OCI-LY3 (cell line): ENCODE measurements around the gene SLC9A4.
"Not testable (repeated sequence)": the region's sequence is repeated elsewhere in the genome, so short reads cannot be mapped to it uniquely, and the experiment has no call there.

Source experiments
- H2AFZ ChIP-seq: fragments of 200-600, 300-600 bp; shearing (Covaris generic); 2 replicates; pipeline ENCODE4 v1.6.0; 2014; ENCODE audit warnings: antibody characterized with exemption, low read depth, low read length
- H3K27ac ChIP-seq: fragments of 200-600, 300-600 bp; sonication (generic); 2 replicates; pipeline ENCODE4 v1.5.1; 2014; ENCODE audit warnings: mild to moderate bottlenecking, low read length, moderate library complexity, mixed read lengths
- H3K27me3 ChIP-seq: fragments of 200-600, 300-600 bp; sonication (generic); 2 replicates; pipeline ENCODE4 v1.6.1; 2014; ENCODE audit warnings: low read depth, low read length, mixed read lengths
- H3K36me3 ChIP-seq: fragments of 200-600, 300-600 bp; sonication (generic); replicated peaks from 2 replicates; pipeline ENCODE3; 2014; ENCODE audit warnings: low read depth, low read length, mixed read lengths
- H3K4me1 ChIP-seq: fragments of 300-600, 200-600 bp; sonication (generic); 2 replicates; pipeline ENCODE4 v1.6.1; 2014; ENCODE audit warnings: low read length, mixed read lengths
- H3K4me2 ChIP-seq: fragments of 200-600, 300-600 bp; sonication (generic); 2 replicates; pipeline ENCODE4 v1.6.1; 2014; ENCODE audit warnings: low read length, mixed read lengths
- H3K4me3 ChIP-seq: fragments of 300-600, 200-600 bp; sonication (generic); 2 replicates; pipeline ENCODE4 v1.5.1; 2014; ENCODE audit warnings: antibody characterized with exemption, mild to moderate bottlenecking, low read length, moderate library complexity
- H3K79me2 ChIP-seq: fragments of 300-600, 200-600 bp; shearing (Covaris generic); 2 replicates; pipeline ENCODE4 v1.6.1; 2014; ENCODE audit warnings: mild to moderate bottlenecking, low read length, mixed read lengths
- H3K9ac ChIP-seq: fragments of 300-600, 200-600 bp; shearing (Covaris generic); 2 replicates; pipeline ENCODE4 v1.6.0; 2014; ENCODE audit warnings: mild to moderate bottlenecking, low read length, moderate library complexity
- H3K9me3 ChIP-seq: fragments of 200-600, 300-600 bp; shearing (Covaris generic); 2 replicates; pipeline ENCODE4 v1.6.1; 2014; ENCODE audit warnings: low read length, mixed read lengths; ENCODE audit not compliant: insufficient read depth
- H4K20me1 ChIP-seq: fragments of 200-600, 300-600 bp; sonication (generic); 2 replicates; pipeline ENCODE4 v1.6.1; 2016; ENCODE audit warnings: low read length, mixed read lengths; ENCODE audit not compliant: insufficient read depth
- CTCF ChIP-seq: fragments of 200-600, 300-600 bp; sonication (generic); IDR thresholded peaks from 2 replicates; pipeline ENCODE4 v1.5.1; 2014; ENCODE audit warnings: antibody characterized with exemption, low read length, low read depth
- EZH2phosphoT487 ChIP-seq: fragments of 200-600 bp; shearing (Covaris generic); IDR thresholded peaks from 2 replicates; pipeline ENCODE4 v1.6.1; 2018; ENCODE audit warnings: antibody characterized with exemption, mixed run types, low read depth

SLC9A4 gene

DNA sequence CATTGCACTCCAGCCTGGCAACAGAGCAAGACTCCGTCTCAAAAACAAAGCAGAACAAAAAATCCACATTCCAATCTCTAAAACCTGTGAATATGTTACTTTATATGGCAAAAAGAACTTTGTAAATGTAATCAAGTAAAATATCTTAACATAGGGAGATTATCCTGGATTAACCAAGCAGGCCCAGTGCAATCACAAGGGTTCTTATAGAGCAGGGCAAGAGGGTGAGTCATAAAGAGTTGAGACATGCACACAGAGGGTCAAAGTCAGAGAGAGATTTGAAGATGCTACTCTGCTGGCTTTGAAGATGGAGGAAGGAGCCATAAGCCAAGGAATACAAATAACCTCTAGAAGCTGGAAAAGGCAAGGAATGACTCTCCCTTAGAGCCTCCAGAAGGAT lies 85.4 kb downstream of the SLC9A4 start:
- peaks cover 6% of the 10 kb centered on the region; the same call in 1 of the 2 replicates for H3K4me1 ChIP-seq
- H3K79me2 ChIP-seq = no peaks in the 10 kb centered on the region
- no peak overlapping the region for H3K9ac ChIP-seq
- no peak for TF ChIP-seq EZH2phosphoT487
- no peak overlapping the region for H3K27ac ChIP-seq
- no peak overlapping the region for H2AFZ ChIP-seq
- peaks cover 8% of the 10 kb centered on the region for H3K9me3 ChIP-seq
- no peak overlapping the region for H3K4me2 ChIP-seq
- H3K27me3 ChIP-seq = no peaks in the 10 kb centered on the region
- no peaks in the 10 kb centered on the region for H4K20me1 ChIP-seq
- H3K36me3 ChIP-seq = peaks cover 4% of the 10 kb centered on the region
- no peak overlapping the region for H3K4me3 ChIP-seq

GRCh38 chr2:102562542-102562941 lies 89.5 kb downstream of the SLC9A4 start:
- H3K36me3 ChIP-seq, H3K27me3 ChIP-seq, H3K27ac ChIP-seq, H2AFZ ChIP-seq, H3K4me1 ChIP-seq, H3K4me2 ChIP-seq, H3K9ac ChIP-seq, H3K4me3 ChIP-seq, H4K20me1 ChIP-seq, H3K79me2 ChIP-seq: not testable (repeated sequence)
- H3K9me3 ChIP-seq = peaks cover 18% of the 10 kb centered on the region

DNA sequence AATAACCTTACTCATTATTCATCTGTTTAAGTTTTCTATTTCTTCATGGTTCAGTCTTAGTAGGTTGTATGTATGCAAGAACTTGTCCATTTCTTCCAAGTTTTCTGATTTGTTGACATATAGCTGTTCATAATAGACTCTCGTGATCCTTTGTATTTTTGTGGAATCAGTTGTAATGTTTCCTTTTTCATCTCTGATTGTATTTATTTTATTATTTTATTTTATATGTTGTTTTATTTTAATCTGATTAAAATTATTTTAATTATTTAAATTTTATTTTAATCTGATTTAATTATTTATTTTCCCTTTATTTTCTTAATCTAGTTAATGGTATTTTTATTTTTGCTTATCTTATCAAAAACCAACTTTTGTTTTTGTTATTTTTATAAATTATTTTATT lies 102.9 kb downstream of the SLC9A4 start:
- Histone ChIP-seq H3K9me3 (peaks cover 5% of the 10 kb centered on the region; the same call in 1 of the 2 replicates), H3K4me2 (no peak overlapping the region), H3K36me3 (no peaks in the 10 kb centered on the region), H3K4me3 (no peak overlapping the region), H2AFZ (no peak overlapping the region), H3K9ac (no peak overlapping the region), H3K27me3 (no peaks in the 10 kb centered on the region), H3K79me2 (no peaks in the 10 kb centered on the region), H3K4me1 (no peaks in the 10 kb centered on the region), H4K20me1 (no peaks in the 10 kb centered on the region), H3K27ac (no peak overlapping the region)
- TF ChIP-seq EZH2phosphoT487 (no peak), CTCF (no peak)

DNA sequence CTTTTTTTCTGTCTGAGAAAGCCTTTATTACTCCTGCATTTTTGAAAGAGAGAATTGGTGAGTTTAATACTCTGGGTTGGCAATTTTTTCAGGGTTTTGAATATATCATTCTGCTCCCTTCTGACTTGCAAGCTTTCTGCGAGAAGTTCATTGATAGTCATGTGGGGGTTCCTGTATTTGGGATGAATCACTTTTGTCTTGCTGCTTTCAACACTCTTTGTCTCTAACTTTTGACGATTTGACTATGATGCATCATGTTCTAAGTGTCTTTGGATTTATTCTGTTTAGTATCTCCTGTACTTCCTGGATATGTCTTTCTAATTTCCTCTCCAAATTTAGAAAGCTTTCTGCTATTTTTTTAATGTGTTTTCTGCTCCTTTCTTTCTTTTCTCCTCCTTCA lies 105.3 kb downstream of the SLC9A4 start:
- Histone ChIP-seq H3K79me2 (no peaks in the 10 kb centered on the region), H3K9me3 (no peaks in the 10 kb centered on the region), H2AFZ (no peak overlapping the region), H3K4me1 (peaks cover 7% of the 10 kb centered on the region), H3K4me2 (no peak overlapping the region), H3K4me3 (no peak overlapping the region), H3K27ac (no peak overlapping the region), H4K20me1 (no peaks in the 10 kb centered on the region), H3K9ac (no peak overlapping the region), H3K27me3 (no peaks in the 10 kb centered on the region), H3K36me3 (no peaks in the 10 kb centered on the region)
- TF ChIP-seq CTCF (no peak), EZH2phosphoT487 (no peak)

DNA sequence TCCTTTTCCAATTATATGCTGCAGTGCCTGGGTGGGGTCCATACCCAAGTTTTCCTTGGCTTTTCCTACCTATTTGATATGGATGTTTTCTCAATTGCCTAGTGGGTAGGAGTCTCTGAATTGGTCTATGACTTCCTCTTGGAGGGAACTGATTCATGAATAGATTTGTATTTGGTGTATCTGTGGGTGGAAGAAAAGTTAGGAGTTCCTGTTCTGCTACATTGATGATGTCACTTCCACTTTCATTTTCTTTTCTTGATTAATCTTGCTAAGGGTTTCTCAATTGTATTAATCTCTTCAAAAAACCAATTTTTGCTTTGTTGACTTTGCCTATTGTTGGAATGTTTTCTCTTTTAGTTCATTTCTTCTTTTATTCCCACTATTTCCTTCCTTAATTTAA lies 108.9 kb downstream of the SLC9A4 start:
- Histone ChIP-seq H3K9ac (no peak overlapping the region), H3K27ac (no peak overlapping the region), H3K27me3 (no peaks in the 10 kb centered on the region), H3K4me3 (0 out of 2 replicates have a peak overlapping the region, but pooled peaks have one; percentile 14), H4K20me1 (no peaks in the 10 kb centered on the region), H2AFZ (peak overlapping the region; percentile 42; the same call in 1 of the 2 replicates), H3K9me3 (no peaks in the 10 kb centered on the region), H3K4me1 (peaks cover 7% of the 10 kb centered on the region), H3K36me3 (no peaks in the 10 kb centered on the region), H3K79me2 (no peaks in the 10 kb centered on the region), H3K4me2 (peak overlapping the region; percentile 23; the same call in 1 of the 2 replicates)
- TF ChIP-seq EZH2phosphoT487 (no peak), CTCF (no peak)
